SK-N-SH (cell line): ENCODE data around the gene COP1. TPM values are rescaled to one million over a fixed set of nuclear protein-coding genes. Genes with fewer than 3 reads are reported as not detected.

ENCODE experiments used
- CTCF ChIA-PET: fragments of 300-600, 350-600 bp; formaldehyde crosslinking; extraction: SDS; loops from one replicate; lab custom pipeline; 2021; lab: Yijun Ruan, JAX
- POLR2A ChIA-PET: fragments of 350-600 bp; sonication (Branson Sonifier 250); formaldehyde crosslinking; extraction: SDS; loops from one replicate; lab custom pipeline; 2020; ENCODE audit warnings: antibody characterized with exemption, inconsistent platforms; lab: Yijun Ruan, JAX
- DNase-seq: peaks from one replicate; pipeline ENCODE4 v3.0.0; 2012
- H2AFZ ChIP-seq: fragments of 200-600 bp; sonication (generic); 2 replicates; pipeline ENCODE4 v1.8.1; 2016; ENCODE audit warnings: antibody characterized with exemption, mild to moderate bottlenecking, low read depth
- H3F3A ChIP-seq: fragments of 200-600 bp; sonication (generic); replicated peaks from 2 replicates; pipeline ENCODE3; 2016; ENCODE audit warnings: antibody characterized with exemption, mild to moderate bottlenecking; ENCODE audit not compliant: insufficient read depth
- H3K27ac ChIP-seq, 2 experiments: fragments of 200-500 bp in 1 of 2; fragments of 200-600 bp in 1 of 2; sonication (Bioruptor generic) in 1 of 2; sonication (generic), shearing (Covaris generic) in 1 of 2; 2 replicates each; pipeline versions ENCODE4 v1.5.1 to v1.6.1; 2014 to 2016; ENCODE audit warnings: low read depth in 2 of 2, inconsistent platforms in 1 of 2, low read length in 1 of 2, mild to moderate bottlenecking in 1 of 2, mixed read lengths in 1 of 2
- H3K27me3 ChIP-seq: fragments of 200-600 bp; sonication (generic), shearing (Covaris generic); 2 replicates; pipeline ENCODE4 v1.6.1; 2016; ENCODE audit warnings: mixed run types; ENCODE audit not compliant: insufficient read depth
- H3K36me3 ChIP-seq, 2 experiments: fragments of 200-500 bp in 1 of 2; fragments of 200-600 bp in 1 of 2; sonication (Bioruptor generic) in 1 of 2; sonication (generic) in 1 of 2; replicated peaks in 1 of 2; 2 replicates each; pipeline versions ENCODE3 to v1.5.1; 2014 to 2016; ENCODE audit warnings: low read length in 1 of 2, mild to moderate bottlenecking in 1 of 2; ENCODE audit not compliant: insufficient read depth in 2 of 2, control insufficient read depth in 1 of 2
- H3K4me1 ChIP-seq, 2 experiments: fragments of 200-500 bp in 1 of 2; fragments of 200-600 bp in 1 of 2; sonication (Bioruptor generic) in 1 of 2; sonication (generic), shearing (Covaris generic) in 1 of 2; 2 replicates each; pipeline versions ENCODE4 v1.5.1 to v1.6.1; 2014 to 2016; ENCODE audit warnings: low read depth in 1 of 2, low read length in 1 of 2, mixed run types in 1 of 2; ENCODE audit not compliant: insufficient read depth in 2 of 2, control insufficient read depth in 1 of 2
- H3K4me2 ChIP-seq: fragments of 200-600 bp; sonication (generic), shearing (Covaris generic); 2 replicates; pipeline ENCODE4 v1.6.1; 2017; ENCODE audit warnings: mixed run types
- H3K4me3 ChIP-seq, 2 experiments: fragments of 200-500 bp in 1 of 2; fragments of 200-600 bp in 1 of 2; sonication (Bioruptor generic) in 1 of 2; sonication (generic), shearing (Covaris generic) in 1 of 2; 2 replicates each; pipeline versions ENCODE4 v1.5.1 to v1.8.1; 2014 to 2016; ENCODE audit warnings: low read depth in 2 of 2, inconsistent platforms in 1 of 2, low read length in 1 of 2, mild to moderate bottlenecking in 1 of 2, mixed read lengths in 1 of 2, moderate library complexity in 1 of 2
- H3K79me2 ChIP-seq: fragments of 200-600 bp; sonication (generic); 2 replicates; pipeline ENCODE4 v1.8.1; 2017; ENCODE audit warnings: mild to moderate bottlenecking; ENCODE audit not compliant: insufficient read depth
- H3K9ac ChIP-seq: fragments of 200-600 bp; sonication (generic); 2 replicates; pipeline ENCODE4 v1.6.1; 2017; ENCODE audit warnings: mixed run types
- H3K9me2 ChIP-seq: fragments of 200-600 bp; sonication (generic); 2 replicates; pipeline ENCODE4 v1.6.1; 2017; ENCODE audit warnings: mixed run types
- H3K9me3 ChIP-seq: fragments of 200-600 bp; sonication (generic); 2 replicates; pipeline ENCODE4 v1.6.1; 2017; ENCODE audit warnings: mixed run types, mild to moderate bottlenecking, moderate library complexity
- H4K20me1 ChIP-seq: fragments of 200-600 bp; sonication (generic); 2 replicates; pipeline ENCODE4 v1.6.1; 2017; ENCODE audit warnings: mild to moderate bottlenecking, mixed run types; ENCODE audit not compliant: insufficient read depth
- GATA2 ChIP-seq: sonication (generic); formaldehyde crosslinking; IDR thresholded peaks from 2 replicates; pipeline ENCODE4 v1.5.0; 2020; ENCODE audit warnings: mild to moderate bottlenecking, missing genetic modification reagents
- JUND ChIP-seq: IDR thresholded peaks from 2 replicates; pipeline ENCODE4 v1.4.0; 2012
- MEF2A ChIP-seq: IDR thresholded peaks from 2 replicates; pipeline ENCODE4 v1.4.0; 2012; ENCODE audit warnings: low read depth, borderline replicate concordance
- NRF1 ChIP-seq: IDR thresholded peaks from 2 replicates; pipeline ENCODE4 v1.6.1; 2012; ENCODE audit warnings: low read depth, mild to moderate bottlenecking, low read length
- POLR2AphosphoS5 ChIP-seq: IDR thresholded peaks from 2 replicates; pipeline ENCODE4 v1.6.1; 2012; ENCODE audit warnings: low read depth, low read length
- RAD21 ChIP-seq: IDR thresholded peaks from 2 replicates; pipeline ENCODE4 v1.6.1; 2012; ENCODE audit warnings: mild to moderate bottlenecking, low read length
- SIN3A ChIP-seq: IDR thresholded peaks from 2 replicates; pipeline ENCODE4 v1.6.1; 2012; ENCODE audit warnings: low read depth, mild to moderate bottlenecking, low read length, moderate library complexity, borderline replicate concordance
- SMC3 ChIP-seq: IDR thresholded peaks from 2 replicates; pipeline ENCODE4 v1.6.1; 2012; ENCODE audit warnings: low read depth, low read length, improper control_type of control experiment
- TAF1 ChIP-seq: IDR thresholded peaks from 2 replicates; pipeline ENCODE4 v1.6.1; 2012; ENCODE audit warnings: low read depth, mild to moderate bottlenecking, low read length, moderate library complexity, borderline replicate concordance
- TEAD4 ChIP-seq: IDR thresholded peaks from 2 replicates; pipeline ENCODE4 v1.4.0; 2012; ENCODE audit warnings: mild to moderate bottlenecking, borderline replicate concordance; ENCODE audit not compliant: insufficient read depth
- polyA plus RNA-seq, 3 experiments: library from polyadenylated mRNA; depleted of rRNA; stranded (reverse); fragments of >200 nt; gene quantifications; 2 replicates each; pipeline ENCODE4 v1.2.3, GENCODE V29; 2012
- TF ChIP-seq, protein P1 (sequence below): fragments of 150-350 bp; IDR thresholded peaks from 2 replicates; pipeline ENCODE4 v1.6.1; 2017; ENCODE audit warnings: antibody characterized with exemption, low read length, low read depth, borderline replicate concordance
- TF ChIP-seq, protein P2 (sequence below): fragments of 200-600 bp; sonication (generic); IDR thresholded peaks from 2 replicates; pipeline ENCODE4 v1.6.1; 2017; ENCODE audit warnings: antibody characterized with exemption, mild to moderate bottlenecking, moderate library complexity
- TF ChIP-seq, protein P3 (sequence below): IDR thresholded peaks from 2 replicates; pipeline ENCODE4 v1.6.1; 2012; ENCODE audit warnings: mild to moderate bottlenecking, low read depth, low read length, moderate library complexity
- TF ChIP-seq, protein P4 (sequence below): fragments of 150-350 bp; IDR thresholded peaks from 2 replicates; pipeline ENCODE4 v1.6.1; 2016; ENCODE audit warnings: mild to moderate bottlenecking, low read depth, low read length
- TF ChIP-seq, protein P5 (sequence below): IDR thresholded peaks from 2 replicates; pipeline ENCODE4 v1.4.0; 2012; ENCODE audit warnings: low read depth, borderline replicate concordance

The COP1 gene
- polyA plus RNA-seq, 1 of the 3 experiments (the other 2 are of a cell fraction): 10.3 TPM

DNA sequence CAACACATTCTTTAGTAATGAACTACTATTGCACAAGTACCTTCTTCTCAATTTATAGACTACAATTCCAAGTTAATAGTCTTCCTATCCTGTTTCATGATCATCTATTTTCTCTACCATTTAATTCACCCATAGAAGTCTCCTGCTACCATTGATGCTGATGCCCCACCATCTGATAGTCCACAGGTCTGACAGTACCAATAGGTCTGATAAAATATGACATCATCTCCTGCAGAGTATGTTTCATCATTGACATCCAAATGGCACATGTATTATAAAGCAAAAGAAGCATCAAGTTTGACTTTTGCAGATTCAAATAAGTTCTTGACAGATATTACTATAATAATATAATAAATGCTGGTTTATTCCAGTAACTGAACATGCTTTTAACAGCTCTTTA, 5.5 kb downstream of the COP1 start:
- no peak for DNase-seq
- no peaks in the 10 kb centered on the region for H3K36me3 ChIP-seq
- H2AFZ ChIP-seq: no peak overlapping the region
- ChIA-PET POLR2A (no interaction called here), CTCF (no interaction called here)
- H3K4me3 ChIP-seq: no peak overlapping the region
- peaks cover 0 to 13% of the 10 kb centered on the region in 2 experiments; a peak in 3 of 4 replicates for H3K4me1 ChIP-seq
- no peaks in the 10 kb centered on the region for H3K27me3 ChIP-seq
- no peak overlapping the region for H3K4me2 ChIP-seq
- H3K27ac ChIP-seq: no peak overlapping the region
- H3F3A ChIP-seq: no peaks in the 10 kb centered on the region
- peaks cover 7% of the 10 kb centered on the region; the same call in 1 of the 2 replicates for H3K9me3 ChIP-seq
- TF ChIP-seq SIN3A (no peak), RAD21 (no peak), POLR2AphosphoS5 (no peak), MEF2A (no peak), TAF1 (no peak), JUND (no peak), SMC3 (no peak), GATA2 (no peak), TEAD4 (no peak), NRF1 (no peak)
- TF ChIP-seq, protein P1, sequence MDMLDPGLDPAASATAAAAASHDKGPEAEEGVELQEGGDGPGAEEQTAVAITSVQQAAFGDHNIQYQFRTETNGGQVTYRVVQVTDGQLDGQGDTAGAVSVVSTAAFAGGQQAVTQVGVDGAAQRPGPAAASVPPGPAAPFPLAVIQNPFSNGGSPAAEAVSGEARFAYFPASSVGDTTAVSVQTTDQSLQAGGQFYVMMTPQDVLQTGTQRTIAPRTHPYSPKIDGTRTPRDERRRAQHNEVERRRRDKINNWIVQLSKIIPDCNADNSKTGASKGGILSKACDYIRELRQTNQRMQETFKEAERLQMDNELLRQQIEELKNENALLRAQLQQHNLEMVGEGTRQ: no peak
- TF ChIP-seq, protein P2, sequence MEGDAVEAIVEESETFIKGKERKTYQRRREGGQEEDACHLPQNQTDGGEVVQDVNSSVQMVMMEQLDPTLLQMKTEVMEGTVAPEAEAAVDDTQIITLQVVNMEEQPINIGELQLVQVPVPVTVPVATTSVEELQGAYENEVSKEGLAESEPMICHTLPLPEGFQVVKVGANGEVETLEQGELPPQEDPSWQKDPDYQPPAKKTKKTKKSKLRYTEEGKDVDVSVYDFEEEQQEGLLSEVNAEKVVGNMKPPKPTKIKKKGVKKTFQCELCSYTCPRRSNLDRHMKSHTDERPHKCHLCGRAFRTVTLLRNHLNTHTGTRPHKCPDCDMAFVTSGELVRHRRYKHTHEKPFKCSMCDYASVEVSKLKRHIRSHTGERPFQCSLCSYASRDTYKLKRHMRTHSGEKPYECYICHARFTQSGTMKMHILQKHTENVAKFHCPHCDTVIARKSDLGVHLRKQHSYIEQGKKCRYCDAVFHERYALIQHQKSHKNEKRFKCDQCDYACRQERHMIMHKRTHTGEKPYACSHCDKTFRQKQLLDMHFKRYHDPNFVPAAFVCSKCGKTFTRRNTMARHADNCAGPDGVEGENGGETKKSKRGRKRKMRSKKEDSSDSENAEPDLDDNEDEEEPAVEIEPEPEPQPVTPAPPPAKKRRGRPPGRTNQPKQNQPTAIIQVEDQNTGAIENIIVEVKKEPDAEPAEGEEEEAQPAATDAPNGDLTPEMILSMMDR: no peak
- TF ChIP-seq, protein P3, sequence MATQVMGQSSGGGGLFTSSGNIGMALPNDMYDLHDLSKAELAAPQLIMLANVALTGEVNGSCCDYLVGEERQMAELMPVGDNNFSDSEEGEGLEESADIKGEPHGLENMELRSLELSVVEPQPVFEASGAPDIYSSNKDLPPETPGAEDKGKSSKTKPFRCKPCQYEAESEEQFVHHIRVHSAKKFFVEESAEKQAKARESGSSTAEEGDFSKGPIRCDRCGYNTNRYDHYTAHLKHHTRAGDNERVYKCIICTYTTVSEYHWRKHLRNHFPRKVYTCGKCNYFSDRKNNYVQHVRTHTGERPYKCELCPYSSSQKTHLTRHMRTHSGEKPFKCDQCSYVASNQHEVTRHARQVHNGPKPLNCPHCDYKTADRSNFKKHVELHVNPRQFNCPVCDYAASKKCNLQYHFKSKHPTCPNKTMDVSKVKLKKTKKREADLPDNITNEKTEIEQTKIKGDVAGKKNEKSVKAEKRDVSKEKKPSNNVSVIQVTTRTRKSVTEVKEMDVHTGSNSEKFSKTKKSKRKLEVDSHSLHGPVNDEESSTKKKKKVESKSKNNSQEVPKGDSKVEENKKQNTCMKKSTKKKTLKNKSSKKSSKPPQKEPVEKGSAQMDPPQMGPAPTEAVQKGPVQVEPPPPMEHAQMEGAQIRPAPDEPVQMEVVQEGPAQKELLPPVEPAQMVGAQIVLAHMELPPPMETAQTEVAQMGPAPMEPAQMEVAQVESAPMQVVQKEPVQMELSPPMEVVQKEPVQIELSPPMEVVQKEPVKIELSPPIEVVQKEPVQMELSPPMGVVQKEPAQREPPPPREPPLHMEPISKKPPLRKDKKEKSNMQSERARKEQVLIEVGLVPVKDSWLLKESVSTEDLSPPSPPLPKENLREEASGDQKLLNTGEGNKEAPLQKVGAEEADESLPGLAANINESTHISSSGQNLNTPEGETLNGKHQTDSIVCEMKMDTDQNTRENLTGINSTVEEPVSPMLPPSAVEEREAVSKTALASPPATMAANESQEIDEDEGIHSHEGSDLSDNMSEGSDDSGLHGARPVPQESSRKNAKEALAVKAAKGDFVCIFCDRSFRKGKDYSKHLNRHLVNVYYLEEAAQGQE: no peak
- TF ChIP-seq, protein P4, sequence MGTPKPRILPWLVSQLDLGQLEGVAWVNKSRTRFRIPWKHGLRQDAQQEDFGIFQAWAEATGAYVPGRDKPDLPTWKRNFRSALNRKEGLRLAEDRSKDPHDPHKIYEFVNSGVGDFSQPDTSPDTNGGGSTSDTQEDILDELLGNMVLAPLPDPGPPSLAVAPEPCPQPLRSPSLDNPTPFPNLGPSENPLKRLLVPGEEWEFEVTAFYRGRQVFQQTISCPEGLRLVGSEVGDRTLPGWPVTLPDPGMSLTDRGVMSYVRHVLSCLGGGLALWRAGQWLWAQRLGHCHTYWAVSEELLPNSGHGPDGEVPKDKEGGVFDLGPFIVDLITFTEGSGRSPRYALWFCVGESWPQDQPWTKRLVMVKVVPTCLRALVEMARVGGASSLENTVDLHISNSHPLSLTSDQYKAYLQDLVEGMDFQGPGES: no peak
- TF ChIP-seq, protein P5, sequence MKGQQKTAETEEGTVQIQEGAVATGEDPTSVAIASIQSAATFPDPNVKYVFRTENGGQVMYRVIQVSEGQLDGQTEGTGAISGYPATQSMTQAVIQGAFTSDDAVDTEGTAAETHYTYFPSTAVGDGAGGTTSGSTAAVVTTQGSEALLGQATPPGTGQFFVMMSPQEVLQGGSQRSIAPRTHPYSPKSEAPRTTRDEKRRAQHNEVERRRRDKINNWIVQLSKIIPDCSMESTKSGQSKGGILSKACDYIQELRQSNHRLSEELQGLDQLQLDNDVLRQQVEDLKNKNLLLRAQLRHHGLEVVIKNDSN: no peak
- no peak overlapping the region for H3K9ac ChIP-seq
- H3K9me2 ChIP-seq: no peaks in the 10 kb centered on the region
- H3K79me2 ChIP-seq: peaks cover 100% of the 10 kb centered on the region
- peaks cover 75% of the 10 kb centered on the region for H4K20me1 ChIP-seq
